Measurements from ENCODE around the gene ACLY.
"Not testable (repeated sequence)": the region's sequence is repeated elsewhere in the genome, so short reads cannot be mapped to it uniquely, and the experiment has no call there.

Gene ACLY

GRCh38 chr17:41871789-41872188 lies 47.0 kb downstream of the ACLY start:
- no peak for DNase-seq

DNA sequence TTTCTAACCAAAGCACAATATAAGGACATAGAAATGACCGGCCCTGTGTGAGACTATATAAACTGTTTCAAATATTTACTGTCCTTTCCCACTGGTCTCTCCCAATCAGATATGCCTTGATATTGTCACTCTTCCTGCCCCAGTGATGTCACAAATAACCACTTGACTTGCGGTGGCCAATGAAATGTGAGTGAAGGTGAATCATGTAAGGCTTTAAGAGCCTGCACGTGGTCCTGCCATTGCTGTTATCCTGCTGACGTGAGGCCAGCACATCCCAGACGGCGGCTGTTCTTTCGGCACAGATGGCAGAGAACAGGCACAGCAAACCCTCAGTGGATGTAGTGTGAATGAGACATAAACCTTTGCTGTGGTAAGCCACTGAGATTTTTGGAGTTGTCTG lies 48.1 kb downstream of the ACLY start:
- no peak for DNase-seq

DNA sequence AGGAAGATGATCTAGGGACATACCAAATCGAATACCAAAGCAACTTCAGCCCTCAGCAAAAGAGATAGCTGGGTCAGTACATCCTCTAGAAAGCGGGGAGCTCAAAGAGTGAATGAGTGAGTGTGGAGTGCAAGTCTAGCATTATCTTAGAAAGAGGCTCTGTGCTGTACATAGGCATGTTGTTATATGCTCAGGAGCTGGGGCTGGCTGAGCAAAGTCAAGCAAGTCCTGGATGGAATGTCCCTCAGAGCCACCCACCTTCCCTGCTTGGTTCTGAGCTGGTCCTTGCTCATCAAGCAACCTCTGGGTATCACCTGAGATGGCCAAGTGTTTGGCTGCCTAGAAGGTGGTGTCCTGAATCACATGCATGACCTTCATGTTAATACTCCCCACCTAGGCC lies 48.7 kb downstream of the ACLY start:
- no peak for DNase-seq

DNA sequence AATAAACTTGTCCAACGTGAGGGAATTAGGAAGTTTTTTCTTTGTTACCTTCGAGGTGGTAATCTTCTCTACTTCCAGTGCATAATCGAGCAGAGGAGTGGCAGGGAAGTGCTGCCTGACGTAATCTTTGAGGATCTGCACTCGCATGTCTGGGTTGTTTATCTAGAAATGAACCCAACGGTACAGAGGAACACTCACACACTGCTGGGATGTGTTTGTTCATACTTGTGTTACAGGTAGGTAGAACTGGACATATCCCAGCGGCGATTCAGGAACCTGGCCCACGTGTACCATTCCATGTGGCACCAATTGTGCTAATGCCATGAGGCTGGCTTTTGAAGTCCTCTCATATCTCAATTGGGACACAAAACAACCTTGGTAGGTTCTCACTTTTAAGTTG lies 49.3 kb downstream of the ACLY start:
- no peak for DNase-seq

DNA sequence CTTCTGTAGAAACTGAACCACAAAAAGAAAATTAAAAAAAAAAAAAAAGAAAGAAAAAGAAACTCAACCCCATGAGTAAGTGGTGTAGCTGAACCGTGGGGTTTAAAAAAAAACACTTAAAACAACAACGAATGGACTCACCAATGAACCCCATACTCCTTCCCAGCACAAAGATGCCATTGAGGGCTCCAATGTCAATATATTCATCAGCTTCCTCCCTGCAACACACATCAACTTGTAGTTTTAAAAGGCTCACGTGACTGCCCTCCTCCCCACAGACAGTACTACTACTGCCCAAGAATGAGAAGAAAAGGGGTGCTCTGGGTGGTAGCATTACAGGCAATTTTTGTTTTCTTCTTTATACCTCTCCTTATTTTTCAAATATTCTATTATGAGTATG lies 50.2 kb downstream of the ACLY start:
- no peak for DNase-seq

DNA sequence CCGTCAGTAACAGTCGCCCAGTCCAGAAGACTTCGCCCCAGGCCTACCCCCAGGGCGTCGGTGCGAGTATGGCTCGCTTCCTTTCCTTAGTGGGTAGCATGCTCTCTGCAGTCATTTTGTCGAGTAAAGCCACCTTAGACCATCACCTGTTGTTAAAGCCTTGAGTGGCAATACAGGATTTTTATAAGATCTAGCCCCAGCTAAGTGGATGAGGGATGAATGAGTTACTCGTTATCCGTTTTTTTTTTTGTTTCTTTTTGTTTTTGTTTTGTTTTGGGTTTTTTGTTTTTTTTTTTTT lies 53.2 kb downstream of the ACLY start:
- DNase-seq = peak in 1 of 14 donors; percentile 75

DNA sequence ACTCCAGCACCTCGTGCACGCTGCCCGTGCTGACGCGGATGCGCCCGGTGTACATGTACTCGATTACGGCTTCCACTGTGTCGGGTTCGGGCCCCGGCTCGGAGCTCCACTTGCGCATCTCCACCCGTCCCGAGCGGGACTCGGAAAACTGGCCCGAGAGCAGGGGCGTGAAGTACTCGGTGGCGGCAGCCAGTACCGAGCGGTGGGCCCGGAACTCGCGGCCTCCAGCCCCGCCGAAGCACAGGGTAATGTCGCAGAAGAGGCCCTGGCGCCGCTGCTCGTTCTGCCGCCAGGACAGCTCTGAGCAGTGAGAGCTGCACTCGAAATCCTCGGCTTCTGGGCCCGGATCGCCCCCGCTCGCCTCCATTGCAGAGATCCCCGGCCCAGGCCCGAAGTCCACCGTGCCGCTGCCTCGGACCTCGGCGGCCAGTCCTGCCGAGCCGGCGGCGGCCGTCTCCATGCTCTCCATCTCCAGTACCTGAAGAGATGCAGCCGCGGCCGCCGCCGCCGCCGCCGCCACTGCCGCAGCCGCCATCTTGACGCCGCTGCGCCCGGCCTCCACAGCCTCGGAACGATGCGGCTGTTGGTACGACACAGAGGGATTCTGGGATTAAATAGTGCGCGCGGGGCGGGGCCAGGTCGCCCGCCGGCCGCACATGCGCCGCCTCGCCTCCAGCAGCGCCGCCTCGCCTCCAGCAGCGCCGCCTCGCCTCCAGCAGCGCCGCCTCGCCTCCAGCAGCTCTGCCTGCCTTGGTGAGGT lies 53.7 kb downstream of the ACLY start, which contains the start of gene KLHL11:
Gene KLHL11, minus strand, starts transcription at position 588 of the 760 bp plus-strand sequence. Its CDS starts 53 bp downstream, at position 535.
- DNase-seq = peak; percentile 10 to 89 (median 76)

DNA sequence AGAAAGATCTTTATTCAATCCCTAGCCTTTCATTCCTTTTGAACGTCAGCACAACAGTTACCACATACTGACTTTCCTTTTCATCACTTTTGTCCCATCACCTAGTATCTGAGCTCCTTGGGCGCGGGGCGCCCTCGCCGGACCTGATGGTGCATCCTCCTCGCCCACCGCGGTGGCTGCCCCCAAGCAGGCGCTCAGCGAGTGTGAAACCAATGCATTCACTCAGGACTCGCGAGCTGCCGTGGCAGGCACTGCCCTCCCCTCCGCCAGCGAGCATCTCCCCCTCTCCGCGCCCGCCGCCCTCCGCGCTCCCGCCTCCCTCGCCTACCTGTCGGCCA lies 54.3 kb downstream of the ACLY start:
- peak in 1 of 14 donors; percentile 23 for DNase-seq

- DNase-seq = peak in 1 of 14 donors; percentile 31
Measured at GRCh38 chr17:41863074-41863848, 55.5 kb downstream of the ACLY start.

DNA sequence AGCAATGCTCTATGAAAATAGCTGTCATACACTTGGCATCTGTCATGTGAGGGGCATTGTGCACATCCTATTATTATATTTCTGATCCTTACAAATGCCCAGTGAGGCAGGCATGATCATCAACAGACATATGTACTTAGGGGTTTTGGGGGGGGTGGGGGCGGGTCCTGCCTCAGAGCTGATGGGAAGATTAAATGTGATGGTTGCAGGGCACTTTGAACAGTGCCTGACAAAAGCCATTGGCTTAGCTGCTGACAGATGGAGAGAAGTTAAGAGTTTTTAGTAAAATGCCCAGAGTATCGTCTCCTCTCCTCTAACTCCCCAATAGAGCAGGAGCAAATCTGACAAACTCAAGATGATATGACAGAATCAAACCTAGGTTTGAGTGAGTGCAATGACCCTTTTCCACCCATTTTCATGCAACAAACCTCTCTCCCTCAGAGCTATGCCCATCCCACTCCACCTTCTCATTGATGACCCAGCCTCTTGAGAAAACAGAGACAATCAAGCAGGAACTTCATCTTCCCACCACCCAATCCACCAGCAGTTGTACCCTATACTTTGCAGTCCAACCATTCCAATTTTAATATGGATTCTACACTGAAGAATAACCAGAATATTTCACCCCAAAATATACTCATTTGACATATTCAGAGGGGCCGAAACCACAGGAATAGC lies 58.4 kb downstream of the ACLY start:
- no peak for DNase-seq

DNA sequence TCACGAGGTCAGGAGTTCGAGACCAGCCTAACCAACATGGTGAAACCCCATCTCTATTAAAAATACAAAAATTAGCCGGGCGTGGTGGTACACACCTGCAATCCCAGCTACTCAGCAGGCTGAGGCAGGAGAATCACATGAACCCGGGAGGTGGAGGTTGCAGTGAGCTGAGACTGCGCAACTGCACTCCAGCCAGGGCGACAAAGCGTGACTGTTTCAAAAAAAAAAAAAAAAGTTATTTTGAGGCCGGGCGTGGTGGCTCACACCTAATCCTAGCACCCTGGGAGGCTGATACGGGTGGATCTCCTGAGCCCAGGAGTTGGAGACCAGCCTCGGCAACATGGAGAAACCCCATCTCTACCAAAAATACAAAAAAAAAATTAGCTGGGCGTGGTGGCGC lies 67.4 kb downstream of the ACLY start:
- DNase-seq = not testable (repeated sequence)

- no peak for DNase-seq
Measured at GRCh38 chr17:41849251-41849990, 69.3 kb downstream of the ACLY start.

DNA sequence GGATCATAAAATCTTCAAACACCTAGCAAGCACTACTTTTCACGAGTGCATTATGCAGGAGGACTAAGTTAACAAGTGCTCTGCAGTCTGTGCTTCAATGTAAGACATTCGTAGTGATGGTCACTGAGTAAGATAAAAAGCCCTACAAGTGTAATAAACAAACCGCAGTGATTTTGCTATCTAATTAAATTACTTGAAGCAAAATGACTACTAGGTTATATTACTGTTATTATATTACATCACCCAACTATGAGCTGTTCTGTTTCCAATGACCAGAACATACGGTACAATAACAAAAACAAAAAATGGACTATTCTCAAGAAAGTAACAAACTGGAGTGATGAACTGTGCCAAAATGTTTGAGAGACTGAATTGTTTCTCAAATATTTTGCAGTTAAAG lies 70.0 kb downstream of the ACLY start:
- DNase-seq = no peak

DNA sequence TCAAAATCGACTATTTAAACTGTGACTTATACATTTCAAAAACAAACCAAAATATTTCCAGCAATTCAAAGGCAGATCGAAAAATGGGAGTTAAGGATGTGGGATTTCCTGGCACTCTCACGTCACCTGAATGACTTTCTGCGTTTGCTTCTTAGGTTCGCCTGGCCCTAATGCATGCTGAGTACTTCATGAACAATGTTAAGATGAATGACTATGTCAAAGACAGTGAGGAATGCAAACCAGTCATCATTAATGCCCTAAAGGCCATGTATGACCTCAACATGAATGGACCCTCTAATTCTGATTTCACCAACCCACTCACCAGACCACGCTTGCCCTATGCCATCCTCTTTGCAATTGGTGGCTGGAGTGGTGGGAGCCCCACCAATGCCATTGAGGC lies 73.8 kb downstream of the ACLY start:
- DNase-seq = no peak

DNA sequence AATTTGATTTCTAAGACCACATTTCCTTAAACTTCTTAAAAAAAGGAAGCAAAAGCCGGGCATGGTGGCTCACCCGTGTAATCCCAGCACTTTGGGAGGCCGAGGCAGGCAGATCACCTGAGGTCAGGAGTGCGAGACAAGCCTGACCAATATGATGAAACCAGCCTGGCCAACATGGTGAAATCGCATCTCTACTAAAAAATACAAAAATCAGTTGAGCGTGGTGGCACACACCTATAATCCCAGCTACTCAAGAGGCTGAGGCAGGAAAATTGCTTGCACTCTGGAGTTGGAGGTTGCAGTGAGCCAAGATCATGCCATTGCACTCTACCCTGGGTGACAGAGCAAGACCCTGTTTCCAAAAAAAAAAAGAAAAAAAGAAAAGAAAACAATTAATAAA lies 78.0 kb downstream of the ACLY start:
- DNase-seq = not testable (repeated sequence)

- not testable (repeated sequence) for DNase-seq
Measured at GRCh38 chr17:41839448-41839847, 79.3 kb downstream of the ACLY start.

DNA sequence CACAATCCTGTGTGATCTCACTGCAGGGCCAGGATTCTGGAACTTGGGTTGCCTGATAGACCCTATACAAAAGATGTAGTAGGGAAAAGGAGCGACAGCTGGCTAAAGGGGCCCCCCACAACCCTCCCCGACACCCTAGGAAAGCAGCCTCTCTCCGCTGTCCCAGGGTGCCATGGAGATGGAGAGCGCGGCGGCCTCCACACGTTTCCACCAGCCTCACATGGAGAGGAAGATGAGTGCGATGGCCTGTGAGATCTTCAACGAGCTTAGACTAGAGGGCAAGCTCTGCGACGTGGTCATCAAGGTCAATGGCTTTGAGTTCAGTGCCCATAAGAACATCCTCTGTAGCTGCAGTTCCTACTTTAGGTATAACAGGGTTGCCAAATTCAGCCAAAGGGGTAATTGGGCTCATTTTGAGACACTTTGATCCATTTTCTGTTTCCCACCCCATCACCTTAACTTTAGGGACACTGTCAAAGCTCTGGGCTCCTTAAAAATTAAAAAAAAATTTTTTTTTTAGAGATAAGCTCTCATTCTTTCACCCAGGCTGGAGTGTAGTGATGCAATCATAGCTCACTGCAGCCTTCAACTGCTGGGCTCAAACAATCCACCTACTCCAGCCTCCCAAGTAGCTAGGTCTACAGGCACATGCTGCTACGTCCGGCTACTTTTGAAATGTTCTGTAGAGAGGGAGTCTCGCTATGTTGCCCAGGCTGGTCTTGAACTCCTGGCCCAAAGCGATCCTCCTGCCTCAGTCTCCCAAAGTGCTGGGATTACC lies 80.8 kb downstream of the ACLY start, which contains the start of gene KLHL10:
Gene KLHL10, plus strand, starts transcription at position 65 of the 778 bp plus-strand sequence. Its CDS starts 108 bp downstream, at position 173.
- no peak for DNase-seq

- DNase-seq = no peak
Measured at GRCh38 chr17:41836550-41837196, 82.1 kb downstream of the ACLY start.

DNA sequence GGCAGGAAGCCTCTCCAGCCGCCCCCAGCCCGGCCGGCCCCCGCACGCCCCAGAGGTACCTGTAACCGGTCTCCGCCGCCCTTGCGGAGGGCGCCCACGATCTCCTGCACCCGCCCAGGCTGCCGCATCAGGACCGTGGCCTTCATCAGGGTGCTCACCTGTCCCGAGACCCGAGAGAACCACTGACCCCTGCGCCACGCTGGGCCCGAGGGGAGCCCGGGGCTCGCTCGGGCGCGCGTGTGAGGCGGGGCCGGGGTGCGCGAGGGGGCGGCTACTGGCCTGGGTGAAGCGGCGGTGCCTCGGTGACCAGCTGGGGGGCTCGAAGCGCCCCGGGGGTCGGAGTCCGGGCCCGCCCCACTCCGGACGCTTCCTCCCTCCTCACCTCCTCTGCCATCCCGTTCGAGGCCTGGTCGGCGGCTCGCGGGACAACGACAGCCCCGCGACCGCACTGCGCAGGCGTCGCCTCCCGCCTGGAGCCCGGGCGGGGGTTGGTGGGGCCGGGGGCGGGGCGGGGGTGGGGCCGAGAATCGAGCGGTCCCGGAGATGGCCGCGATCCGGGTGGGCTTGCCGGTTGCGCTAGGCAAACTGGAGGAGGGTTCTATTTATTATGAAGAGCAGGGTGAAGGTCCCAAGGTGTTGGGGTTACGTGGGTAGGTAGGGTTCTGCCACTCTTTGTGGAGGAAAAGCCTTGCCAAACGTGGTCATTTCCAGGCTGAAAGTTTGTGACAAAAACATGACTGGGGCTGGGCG lies 82.8 kb downstream of the ACLY start, which contains the start of gene NT5C3B:
Gene NT5C3B, minus strand, starts transcription at position 433 of the 750 bp plus-strand sequence. Its CDS starts 39 bp downstream, at position 394.
- DNase-seq = peak in 11 of 14 donors; percentile 4 to 76 (median 45)

DNA sequence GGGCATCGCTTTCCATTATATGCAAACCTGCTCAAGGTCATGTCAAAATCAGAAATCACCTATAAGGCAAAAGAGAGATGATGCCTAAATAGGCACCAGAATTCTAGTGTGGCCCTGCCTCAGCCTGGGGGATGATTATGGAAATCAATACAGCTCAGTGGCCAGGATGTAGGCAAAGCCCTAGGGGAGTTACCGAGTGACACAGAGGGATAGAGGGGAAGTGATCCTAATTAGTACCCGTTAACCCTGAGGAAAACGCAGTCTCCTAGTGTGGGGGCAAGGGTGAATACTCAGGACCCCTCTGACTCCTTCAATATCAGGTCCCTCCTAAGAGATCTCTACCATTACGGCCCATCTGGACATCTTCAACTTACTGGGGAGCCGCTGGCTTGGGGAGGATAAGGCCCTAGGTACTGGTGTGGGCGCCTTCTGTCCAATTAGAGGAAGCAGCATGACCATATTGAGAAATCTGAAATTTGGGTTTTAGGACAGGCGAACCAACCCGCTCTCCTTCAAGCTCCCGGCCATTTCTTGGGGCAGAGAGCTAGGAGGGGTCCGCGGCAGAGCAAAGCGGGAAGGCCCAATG lies 83.4 kb downstream of the ACLY start:
- peak in 3 of 14 donors; percentile 12 to 41 (median 30) for DNase-seq

All from C1 segment of cervical spinal cord (tissue), 14 donors.